GM23338 (cell line): ENCODE results near the gene COL15A1. TPM values are rescaled to one million over a fixed set of nuclear protein-coding genes. Genes with fewer than 3 reads are reported as not detected.

ENCODE experiments used
- ATAC-seq: fragments of 200-7000 bp; cut with Tn5 transposase; 3 replicates; pipeline ENCODE4 v1.9.1; 2020
- DNase-seq: peaks from one replicate; pipeline ENCODE4 v3.0.0-alpha.2; 2015; ENCODE audit warnings: low spot score
- H2AFZ ChIP-seq: fragments of 200-600 bp; sonication (generic); 2 replicates; pipeline ENCODE4 v1.8.0; 2016; ENCODE audit warnings: antibody characterized with exemption, mild to moderate bottlenecking, moderate library complexity
- H3F3A ChIP-seq: fragments of 200-600 bp; sonication (generic); replicated peaks from 2 replicates; pipeline ENCODE4 v1.8.0; 2017; ENCODE audit warnings: antibody characterized with exemption, mixed run types, low read depth
- H3K27ac ChIP-seq: fragments of 200-600 bp; sonication (generic); 2 replicates; pipeline ENCODE4 v1.6.1; 2016; ENCODE audit warnings: low read depth
- H3K27me3 ChIP-seq: fragments of 200-600 bp; sonication (generic); 2 replicates; pipeline ENCODE4 v1.8.0; 2016; ENCODE audit warnings: mild to moderate bottlenecking, mixed run types, moderate library complexity; ENCODE audit not compliant: insufficient read depth
- H3K36me3 ChIP-seq: fragments of 200-600 bp; sonication (generic); 2 replicates; pipeline ENCODE4 v1.8.0; 2016; ENCODE audit warnings: mild to moderate bottlenecking; ENCODE audit not compliant: insufficient read depth
- H3K4me1 ChIP-seq: fragments of 200-600 bp; sonication (generic); 2 replicates; pipeline ENCODE4 v1.8.0; 2016; ENCODE audit warnings: mild to moderate bottlenecking, moderate library complexity; ENCODE audit not compliant: insufficient read depth
- H3K4me2 ChIP-seq: fragments of 200-600 bp; sonication (generic); 2 replicates; pipeline ENCODE4 v1.7.1; 2017; ENCODE audit warnings: mixed run types
- H3K4me3 ChIP-seq: fragments of 200-600 bp; sonication (generic); 2 replicates; pipeline ENCODE4 v1.6.1; 2016; ENCODE audit warnings: mixed run types
- H3K79me2 ChIP-seq: fragments of 200-600 bp; sonication (generic); replicated peaks from 2 replicates; pipeline ENCODE4 v1.8.0; 2017; ENCODE audit warnings: mild to moderate bottlenecking; ENCODE audit not compliant: insufficient read depth
- H3K9me2 ChIP-seq: fragments of 200-600 bp; sonication (generic); 2 replicates; pipeline ENCODE4 v1.8.0; 2017; ENCODE audit not compliant: insufficient read depth
- H4K20me1 ChIP-seq: fragments of 200-600 bp; sonication (generic); replicated peaks from 2 replicates; pipeline ENCODE4 v1.8.0; 2017; ENCODE audit warnings: mild to moderate bottlenecking; ENCODE audit not compliant: insufficient read depth
- H3K27ac Mint-ChIP-seq: 2 replicates; pipeline ENCODE4 v1.8.0; 2020; ENCODE audit warnings: inconsistent platforms, mild to moderate bottlenecking, moderate library complexity, mixed read lengths
- H3K27me3 Mint-ChIP-seq: 3 replicates; pipeline ENCODE4 v1.8.0; 2022; ENCODE audit warnings: low read depth, mild to moderate bottlenecking, moderate library complexity, mixed read lengths, inconsistent platforms; ENCODE audit not compliant: insufficient read depth, poor library complexity
- H3K36me3 Mint-ChIP-seq: 3 replicates; pipeline ENCODE4 v1.8.0; 2021; ENCODE audit warnings: low read depth, mild to moderate bottlenecking, inconsistent platforms, moderate library complexity, mixed read lengths
- H3K4me1 Mint-ChIP-seq: 3 replicates; pipeline ENCODE4 v1.8.0; 2020; ENCODE audit warnings: mild to moderate bottlenecking, inconsistent platforms, mixed read lengths
- H3K4me3 Mint-ChIP-seq: 3 replicates; pipeline ENCODE4 v1.8.0; 2021; ENCODE audit warnings: moderate library complexity, mild to moderate bottlenecking, inconsistent platforms, mixed read lengths
- H3K9me3 Mint-ChIP-seq: 3 replicates; pipeline ENCODE4 v1.8.0; 2020; ENCODE audit warnings: moderate library complexity, mild to moderate bottlenecking, inconsistent platforms, mixed read lengths
- CREB1 ChIP-seq: fragments of 250-450 bp; sonication (Bioruptor Pico); IDR thresholded peaks from 2 replicates; pipeline ENCODE4 v1.5.0; 2020; ENCODE audit warnings: low read depth, mild to moderate bottlenecking, moderate library complexity
- EZH2 ChIP-seq: fragments of 200-600 bp; sonication (generic); IDR thresholded peaks from one replicate; pipeline ENCODE4 v1.8.0; 2017; ENCODE audit warnings: antibody characterized with exemption, mild to moderate bottlenecking, low read depth; ENCODE audit not compliant: unreplicated experiment
- EZH2phosphoT487 ChIP-seq: fragments of 200-600 bp; sonication (generic); IDR thresholded peaks from one replicate; pipeline ENCODE4 v1.8.1; 2018; ENCODE audit warnings: antibody characterized with exemption; ENCODE audit not compliant: unreplicated experiment
- JUNB ChIP-seq: IDR thresholded peaks from one replicate; pipeline ENCODE4 v1.6.1; 2016; ENCODE audit warnings: antibody characterized with exemption; ENCODE audit not compliant: unreplicated experiment
- NANOG ChIP-seq: IDR thresholded peaks from 2 replicates; pipeline ENCODE4 v1.6.1; 2016; ENCODE audit warnings: antibody characterized with exemption, borderline replicate concordance
- POLR2AphosphoS5 ChIP-seq: IDR thresholded peaks from 2 replicates; pipeline ENCODE4 v1.6.1; 2016; ENCODE audit warnings: antibody characterized with exemption, low read depth
- STAT1 ChIP-seq: IDR thresholded peaks from one replicate; pipeline ENCODE4 v1.6.1; 2016; ENCODE audit warnings: antibody characterized with exemption; ENCODE audit not compliant: unreplicated experiment
- ZNF114 ChIP-seq: fragments of 250-450 bp; sonication (Bioruptor Pico); IDR thresholded peaks from 2 replicates; pipeline ENCODE4 v1.5.0; 2020; ENCODE audit warnings: mild to moderate bottlenecking, moderate library complexity
- ZNF331 ChIP-seq: fragments of 250-450 bp; sonication (Bioruptor Pico); IDR thresholded peaks from 2 replicates; pipeline ENCODE4 v1.5.0; 2020; ENCODE audit warnings: low read depth, mild to moderate bottlenecking, moderate library complexity
- polyA plus RNA-seq: library from polyadenylated mRNA; unstranded; fragments of >200 nt; fragmentation: Nextera tagmentation; extraction: Ambion mirVana; gene quantifications from 2 replicates; pipeline ENCODE4 v1.2.1, GENCODE V29; 2016
- total RNA-seq: library from RNA; depleted of rRNA; stranded (reverse); fragments of >200 nt; shearing (Covaris generic); gene quantifications from 2 replicates; pipeline ENCODE4 v1.2.3, GENCODE V29; 2014
- TF ChIP-seq, protein P1 (sequence below): IDR thresholded peaks from 2 replicates; pipeline ENCODE4 v1.6.1; 2016; ENCODE audit warnings: antibody characterized with exemption
- TF ChIP-seq, protein P2 (sequence below), 2 experiments: fragments of 200-600 bp in 1 of 2; sonication (generic) in 1 of 2; conservative IDR thresholded peaks; 2 replicates each; pipeline versions ENCODE4 v1.5.1 to v1.6.1; 2016 to 2017; ENCODE audit warnings: antibody characterized with exemption in 2 of 2, low read depth in 2 of 2, mild to moderate bottlenecking in 2 of 2, moderate library complexity in 1 of 2
- TF ChIP-seq, protein P3 (sequence below): fragments of 250-450 bp; sonication (Bioruptor Pico); IDR thresholded peaks from 2 replicates; pipeline ENCODE4 v1.5.0; 2020; ENCODE audit warnings: mild to moderate bottlenecking, moderate library complexity
- TF ChIP-seq, protein P4 (sequence below): IDR thresholded peaks from one replicate; pipeline ENCODE4 v1.6.1; 2018; ENCODE audit warnings: antibody characterized with exemption; ENCODE audit not compliant: unreplicated experiment

The COL15A1 gene
- total and polyA plus RNA-seq, 2 experiments from 2014 or later: 0.17 to 0.18 TPM

DNA sequence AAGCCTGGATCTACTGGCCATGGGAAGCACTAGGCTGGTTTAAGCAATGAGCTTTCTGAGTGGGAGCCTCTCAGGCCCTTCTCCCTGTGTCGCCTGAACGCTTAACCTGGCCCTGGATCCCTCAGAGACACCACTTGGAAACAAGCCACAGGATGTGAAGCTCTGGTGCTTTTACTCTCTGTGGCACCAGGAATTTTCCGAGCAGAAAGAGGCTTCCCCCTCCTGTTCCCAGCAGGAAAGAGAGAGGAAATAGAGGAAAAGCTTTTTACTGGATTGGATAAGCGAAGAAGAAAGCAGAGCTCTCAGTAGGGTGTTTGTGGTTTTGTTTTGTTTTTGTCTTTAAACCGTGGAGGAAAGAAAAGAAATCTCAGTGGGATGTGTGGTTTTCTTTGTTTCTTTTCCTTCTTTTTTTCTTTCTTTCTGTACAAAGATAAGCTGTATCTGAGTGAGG lies 34.5 kb downstream of the COL15A1 start:
- DNase-seq: peak; percentile 35
- peaks cover 16% of the 10 kb centered on the region for H3K4me1 Mint-ChIP-seq
- Histone ChIP-seq H3K79me2 (no peaks in the 10 kb centered on the region), H3K4me2 (no peak overlapping the region), H3K9me2 (no peaks in the 10 kb centered on the region), H3K27ac (no peak overlapping the region), H2AFZ (no peak overlapping the region), H3K27me3 (peaks cover 24% of the 10 kb centered on the region), H4K20me1 (no peaks in the 10 kb centered on the region), H3K36me3 (no peaks in the 10 kb centered on the region), H3K4me1 (no peaks in the 10 kb centered on the region), H3K4me3 (no peak overlapping the region), H3F3A (no peaks in the 10 kb centered on the region)
- H3K9me3 Mint-ChIP-seq: no peaks in the 10 kb centered on the region
- TF ChIP-seq CREB1 (CRISPR knock-in tag): no peak
- TF ChIP-seq ZNF331 (CRISPR knock-in tag): no peak
- no peak for TF ChIP-seq NANOG
- TF ChIP-seq, protein P1, sequence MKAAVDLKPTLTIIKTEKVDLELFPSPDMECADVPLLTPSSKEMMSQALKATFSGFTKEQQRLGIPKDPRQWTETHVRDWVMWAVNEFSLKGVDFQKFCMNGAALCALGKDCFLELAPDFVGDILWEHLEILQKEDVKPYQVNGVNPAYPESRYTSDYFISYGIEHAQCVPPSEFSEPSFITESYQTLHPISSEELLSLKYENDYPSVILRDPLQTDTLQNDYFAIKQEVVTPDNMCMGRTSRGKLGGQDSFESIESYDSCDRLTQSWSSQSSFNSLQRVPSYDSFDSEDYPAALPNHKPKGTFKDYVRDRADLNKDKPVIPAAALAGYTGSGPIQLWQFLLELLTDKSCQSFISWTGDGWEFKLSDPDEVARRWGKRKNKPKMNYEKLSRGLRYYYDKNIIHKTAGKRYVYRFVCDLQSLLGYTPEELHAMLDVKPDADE: no peak
- no peak for TF ChIP-seq JUNB
- TF ChIP-seq POLR2AphosphoS5: no peak
- no peak for TF ChIP-seq STAT1
- no peak for TF ChIP-seq EZH2
- no peak for TF ChIP-seq ZNF114 (CRISPR knock-in tag)
- TF ChIP-seq, protein P2, sequence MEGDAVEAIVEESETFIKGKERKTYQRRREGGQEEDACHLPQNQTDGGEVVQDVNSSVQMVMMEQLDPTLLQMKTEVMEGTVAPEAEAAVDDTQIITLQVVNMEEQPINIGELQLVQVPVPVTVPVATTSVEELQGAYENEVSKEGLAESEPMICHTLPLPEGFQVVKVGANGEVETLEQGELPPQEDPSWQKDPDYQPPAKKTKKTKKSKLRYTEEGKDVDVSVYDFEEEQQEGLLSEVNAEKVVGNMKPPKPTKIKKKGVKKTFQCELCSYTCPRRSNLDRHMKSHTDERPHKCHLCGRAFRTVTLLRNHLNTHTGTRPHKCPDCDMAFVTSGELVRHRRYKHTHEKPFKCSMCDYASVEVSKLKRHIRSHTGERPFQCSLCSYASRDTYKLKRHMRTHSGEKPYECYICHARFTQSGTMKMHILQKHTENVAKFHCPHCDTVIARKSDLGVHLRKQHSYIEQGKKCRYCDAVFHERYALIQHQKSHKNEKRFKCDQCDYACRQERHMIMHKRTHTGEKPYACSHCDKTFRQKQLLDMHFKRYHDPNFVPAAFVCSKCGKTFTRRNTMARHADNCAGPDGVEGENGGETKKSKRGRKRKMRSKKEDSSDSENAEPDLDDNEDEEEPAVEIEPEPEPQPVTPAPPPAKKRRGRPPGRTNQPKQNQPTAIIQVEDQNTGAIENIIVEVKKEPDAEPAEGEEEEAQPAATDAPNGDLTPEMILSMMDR (conservative IDR thresholded peaks at IDR 0.05; ENCODE audit: low read depth in 2 of 2): no peak
- TF ChIP-seq, protein P3, sequence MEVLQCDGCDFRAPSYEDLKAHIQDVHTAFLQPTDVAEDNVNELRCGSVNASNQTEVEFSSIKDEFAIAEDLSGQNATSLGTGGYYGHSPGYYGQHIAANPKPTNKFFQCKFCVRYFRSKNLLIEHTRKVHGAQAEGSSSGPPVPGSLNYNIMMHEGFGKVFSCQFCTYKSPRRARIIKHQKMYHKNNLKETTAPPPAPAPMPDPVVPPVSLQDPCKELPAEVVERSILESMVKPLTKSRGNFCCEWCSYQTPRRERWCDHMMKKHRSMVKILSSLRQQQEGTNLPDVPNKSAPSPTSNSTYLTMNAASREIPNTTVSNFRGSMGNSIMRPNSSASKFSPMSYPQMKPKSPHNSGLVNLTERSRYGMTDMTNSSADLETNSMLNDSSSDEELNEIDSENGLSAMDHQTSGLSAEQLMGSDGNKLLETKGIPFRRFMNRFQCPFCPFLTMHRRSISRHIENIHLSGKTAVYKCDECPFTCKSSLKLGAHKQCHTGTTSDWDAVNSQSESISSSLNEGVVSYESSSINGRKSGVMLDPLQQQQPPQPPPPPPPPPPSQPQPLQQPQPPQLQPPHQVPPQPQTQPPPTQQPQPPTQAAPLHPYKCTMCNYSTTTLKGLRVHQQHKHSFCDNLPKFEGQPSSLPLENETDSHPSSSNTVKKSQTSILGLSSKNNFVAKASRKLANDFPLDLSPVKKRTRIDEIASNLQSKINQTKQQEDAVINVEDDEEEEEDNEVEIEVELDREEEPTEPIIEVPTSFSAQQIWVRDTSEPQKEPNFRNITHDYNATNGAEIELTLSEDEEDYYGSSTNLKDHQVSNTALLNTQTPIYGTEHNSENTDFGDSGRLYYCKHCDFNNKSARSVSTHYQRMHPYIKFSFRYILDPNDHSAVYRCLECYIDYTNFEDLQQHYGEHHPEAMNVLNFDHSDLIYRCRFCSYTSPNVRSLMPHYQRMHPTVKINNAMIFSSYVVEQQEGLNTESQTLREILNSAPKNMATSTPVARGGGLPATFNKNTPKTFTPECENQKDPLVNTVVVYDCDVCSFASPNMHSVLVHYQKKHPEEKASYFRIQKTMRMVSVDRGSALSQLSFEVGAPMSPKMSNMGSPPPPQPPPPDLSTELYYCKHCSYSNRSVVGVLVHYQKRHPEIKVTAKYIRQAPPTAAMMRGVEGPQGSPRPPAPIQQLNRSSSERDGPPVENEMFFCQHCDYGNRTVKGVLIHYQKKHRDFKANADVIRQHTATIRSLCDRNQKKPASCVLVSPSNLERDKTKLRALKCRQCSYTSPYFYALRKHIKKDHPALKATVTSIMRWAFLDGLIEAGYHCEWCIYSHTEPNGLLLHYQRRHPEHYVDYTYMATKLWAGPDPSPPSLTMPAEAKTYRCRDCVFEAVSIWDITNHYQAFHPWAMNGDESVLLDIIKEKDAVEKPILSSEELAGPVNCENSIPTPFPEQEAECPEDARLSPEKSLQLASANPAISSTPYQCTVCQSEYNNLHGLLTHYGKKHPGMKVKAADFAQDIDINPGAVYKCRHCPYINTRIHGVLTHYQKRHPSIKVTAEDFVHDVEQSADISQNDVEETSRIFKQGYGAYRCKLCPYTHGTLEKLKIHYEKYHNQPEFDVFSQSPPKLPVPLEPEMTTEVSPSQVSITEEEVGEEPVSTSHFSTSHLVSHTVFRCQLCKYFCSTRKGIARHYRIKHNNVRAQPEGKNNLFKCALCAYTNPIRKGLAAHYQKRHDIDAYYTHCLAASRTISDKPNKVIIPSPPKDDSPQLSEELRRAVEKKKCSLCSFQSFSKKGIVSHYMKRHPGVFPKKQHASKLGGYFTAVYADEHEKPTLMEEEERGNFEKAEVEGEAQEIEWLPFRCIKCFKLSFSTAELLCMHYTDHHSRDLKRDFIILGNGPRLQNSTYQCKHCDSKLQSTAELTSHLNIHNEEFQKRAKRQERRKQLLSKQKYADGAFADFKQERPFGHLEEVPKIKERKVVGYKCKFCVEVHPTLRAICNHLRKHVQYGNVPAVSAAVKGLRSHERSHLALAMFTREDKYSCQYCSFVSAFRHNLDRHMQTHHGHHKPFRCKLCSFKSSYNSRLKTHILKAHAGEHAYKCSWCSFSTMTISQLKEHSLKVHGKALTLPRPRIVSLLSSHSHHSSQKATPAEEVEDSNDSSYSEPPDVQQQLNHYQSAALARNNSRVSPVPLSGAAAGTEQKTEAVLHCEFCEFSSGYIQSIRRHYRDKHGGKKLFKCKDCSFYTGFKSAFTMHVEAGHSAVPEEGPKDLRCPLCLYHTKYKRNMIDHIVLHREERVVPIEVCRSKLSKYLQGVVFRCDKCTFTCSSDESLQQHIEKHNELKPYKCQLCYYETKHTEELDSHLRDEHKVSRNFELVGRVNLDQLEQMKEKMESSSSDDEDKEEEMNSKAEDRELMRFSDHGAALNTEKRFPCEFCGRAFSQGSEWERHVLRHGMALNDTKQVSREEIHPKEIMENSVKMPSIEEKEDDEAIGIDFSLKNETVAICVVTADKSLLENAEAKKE (CRISPR knock-in tag): no peak
- TF ChIP-seq, protein P4, sequence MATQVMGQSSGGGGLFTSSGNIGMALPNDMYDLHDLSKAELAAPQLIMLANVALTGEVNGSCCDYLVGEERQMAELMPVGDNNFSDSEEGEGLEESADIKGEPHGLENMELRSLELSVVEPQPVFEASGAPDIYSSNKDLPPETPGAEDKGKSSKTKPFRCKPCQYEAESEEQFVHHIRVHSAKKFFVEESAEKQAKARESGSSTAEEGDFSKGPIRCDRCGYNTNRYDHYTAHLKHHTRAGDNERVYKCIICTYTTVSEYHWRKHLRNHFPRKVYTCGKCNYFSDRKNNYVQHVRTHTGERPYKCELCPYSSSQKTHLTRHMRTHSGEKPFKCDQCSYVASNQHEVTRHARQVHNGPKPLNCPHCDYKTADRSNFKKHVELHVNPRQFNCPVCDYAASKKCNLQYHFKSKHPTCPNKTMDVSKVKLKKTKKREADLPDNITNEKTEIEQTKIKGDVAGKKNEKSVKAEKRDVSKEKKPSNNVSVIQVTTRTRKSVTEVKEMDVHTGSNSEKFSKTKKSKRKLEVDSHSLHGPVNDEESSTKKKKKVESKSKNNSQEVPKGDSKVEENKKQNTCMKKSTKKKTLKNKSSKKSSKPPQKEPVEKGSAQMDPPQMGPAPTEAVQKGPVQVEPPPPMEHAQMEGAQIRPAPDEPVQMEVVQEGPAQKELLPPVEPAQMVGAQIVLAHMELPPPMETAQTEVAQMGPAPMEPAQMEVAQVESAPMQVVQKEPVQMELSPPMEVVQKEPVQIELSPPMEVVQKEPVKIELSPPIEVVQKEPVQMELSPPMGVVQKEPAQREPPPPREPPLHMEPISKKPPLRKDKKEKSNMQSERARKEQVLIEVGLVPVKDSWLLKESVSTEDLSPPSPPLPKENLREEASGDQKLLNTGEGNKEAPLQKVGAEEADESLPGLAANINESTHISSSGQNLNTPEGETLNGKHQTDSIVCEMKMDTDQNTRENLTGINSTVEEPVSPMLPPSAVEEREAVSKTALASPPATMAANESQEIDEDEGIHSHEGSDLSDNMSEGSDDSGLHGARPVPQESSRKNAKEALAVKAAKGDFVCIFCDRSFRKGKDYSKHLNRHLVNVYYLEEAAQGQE: no peak
- TF ChIP-seq EZH2phosphoT487: no peak
- H3K27ac Mint-ChIP-seq: no peak overlapping the region
- H3K36me3 Mint-ChIP-seq: no peaks in the 10 kb centered on the region; the same call in 2 of the 3 replicates
- no peak overlapping the region for H3K4me3 Mint-ChIP-seq
- ATAC-seq: peak; percentile 54
- H3K27me3 Mint-ChIP-seq: peaks cover 25% of the 10 kb centered on the region
